ENCODE results near the gene PLSCR1.

The PLSCR1 gene

DNA sequence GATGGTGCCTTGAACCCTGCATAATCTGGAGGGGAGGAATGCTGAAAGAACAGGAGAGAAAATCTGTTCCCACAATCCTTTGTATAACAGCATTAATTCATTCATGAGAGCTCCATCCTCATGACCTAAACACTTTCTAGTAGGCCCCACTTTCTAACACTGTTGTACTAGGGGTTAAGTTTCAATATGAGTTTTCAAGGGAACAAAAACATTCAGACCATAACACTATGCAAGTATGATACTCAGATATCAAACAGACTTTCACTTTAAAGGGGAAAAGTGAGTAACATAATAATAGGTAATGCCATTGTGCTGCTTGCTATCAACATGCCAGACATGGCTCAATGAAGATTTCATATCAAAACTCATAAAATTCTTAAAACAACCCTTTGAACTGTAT is 42.7 kb downstream of the PLSCR1 start:
- TF ChIP-seq CSDC2 (CRISPR knock-in tag; IDR thresholded peaks at IDR 0.05) (no peak), OSR1 (CRISPR knock-in tag; IDR thresholded peaks at IDR 0.05) (no peak), PPARA (CRISPR knock-in tag; IDR thresholded peaks at IDR 0.05; ENCODE audit: borderline replicate concordance) (no peak), ZFP3 (CRISPR knock-in tag; IDR thresholded peaks at IDR 0.05) (no peak), ZNF70 (CRISPR knock-in tag; IDR thresholded peaks at IDR 0.05) (no peak), ISL1 (CRISPR knock-in tag; IDR thresholded peaks at IDR 0.05) (no peak), SNAI2 (CRISPR knock-in tag; IDR thresholded peaks at IDR 0.05) (no peak), TCF4 (CRISPR knock-in tag; IDR thresholded peaks at IDR 0.05; ENCODE audit: borderline replicate concordance) (no peak), ZFP30 (CRISPR knock-in tag; IDR thresholded peaks at IDR 0.05) (no peak), ZC3H10 (CRISPR knock-in tag; IDR thresholded peaks at IDR 0.05) (no peak), BACH2 (CRISPR knock-in tag; IDR thresholded peaks at IDR 0.05; ENCODE audit: borderline replicate concordance) (no peak), ARNTL (CRISPR knock-in tag; IDR thresholded peaks at IDR 0.05; ENCODE audit: borderline replicate concordance, low read depth) (no peak), RARB (CRISPR knock-in tag; IDR thresholded peaks at IDR 0.05) (no peak), ESRRG (CRISPR knock-in tag; IDR thresholded peaks at IDR 0.05) (no peak), GLIS3 (CRISPR knock-in tag; IDR thresholded peaks at IDR 0.05) (no peak), TSHZ2 (CRISPR knock-in tag; IDR thresholded peaks at IDR 0.05) (no peak)
- TF ChIP-seq, protein P1, sequence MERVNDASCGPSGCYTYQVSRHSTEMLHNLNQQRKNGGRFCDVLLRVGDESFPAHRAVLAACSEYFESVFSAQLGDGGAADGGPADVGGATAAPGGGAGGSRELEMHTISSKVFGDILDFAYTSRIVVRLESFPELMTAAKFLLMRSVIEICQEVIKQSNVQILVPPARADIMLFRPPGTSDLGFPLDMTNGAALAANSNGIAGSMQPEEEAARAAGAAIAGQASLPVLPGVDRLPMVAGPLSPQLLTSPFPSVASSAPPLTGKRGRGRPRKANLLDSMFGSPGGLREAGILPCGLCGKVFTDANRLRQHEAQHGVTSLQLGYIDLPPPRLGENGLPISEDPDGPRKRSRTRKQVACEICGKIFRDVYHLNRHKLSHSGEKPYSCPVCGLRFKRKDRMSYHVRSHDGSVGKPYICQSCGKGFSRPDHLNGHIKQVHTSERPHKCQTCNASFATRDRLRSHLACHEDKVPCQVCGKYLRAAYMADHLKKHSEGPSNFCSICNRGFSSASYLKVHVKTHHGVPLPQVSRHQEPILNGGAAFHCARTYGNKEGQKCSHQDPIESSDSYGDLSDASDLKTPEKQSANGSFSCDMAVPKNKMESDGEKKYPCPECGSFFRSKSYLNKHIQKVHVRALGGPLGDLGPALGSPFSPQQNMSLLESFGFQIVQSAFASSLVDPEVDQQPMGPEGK (CRISPR knock-in tag; IDR thresholded peaks at IDR 0.05; ENCODE audit: borderline replicate concordance), result no peak
- TF ChIP-seq, protein P2, sequence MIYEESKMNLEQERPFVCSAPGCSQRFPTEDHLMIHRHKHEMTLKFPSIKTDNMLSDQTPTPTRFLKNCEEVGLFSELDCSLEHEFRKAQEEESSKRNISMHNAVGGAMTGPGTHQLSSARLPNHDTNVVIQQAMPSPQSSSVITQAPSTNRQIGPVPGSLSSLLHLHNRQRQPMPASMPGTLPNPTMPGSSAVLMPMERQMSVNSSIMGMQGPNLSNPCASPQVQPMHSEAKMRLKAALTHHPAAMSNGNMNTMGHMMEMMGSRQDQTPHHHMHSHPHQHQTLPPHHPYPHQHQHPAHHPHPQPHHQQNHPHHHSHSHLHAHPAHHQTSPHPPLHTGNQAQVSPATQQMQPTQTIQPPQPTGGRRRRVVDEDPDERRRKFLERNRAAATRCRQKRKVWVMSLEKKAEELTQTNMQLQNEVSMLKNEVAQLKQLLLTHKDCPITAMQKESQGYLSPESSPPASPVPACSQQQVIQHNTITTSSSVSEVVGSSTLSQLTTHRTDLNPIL (CRISPR knock-in tag; IDR thresholded peaks at IDR 0.05; ENCODE audit: low read depth), result no peak
- ATAC-seq, result no peak

DNA sequence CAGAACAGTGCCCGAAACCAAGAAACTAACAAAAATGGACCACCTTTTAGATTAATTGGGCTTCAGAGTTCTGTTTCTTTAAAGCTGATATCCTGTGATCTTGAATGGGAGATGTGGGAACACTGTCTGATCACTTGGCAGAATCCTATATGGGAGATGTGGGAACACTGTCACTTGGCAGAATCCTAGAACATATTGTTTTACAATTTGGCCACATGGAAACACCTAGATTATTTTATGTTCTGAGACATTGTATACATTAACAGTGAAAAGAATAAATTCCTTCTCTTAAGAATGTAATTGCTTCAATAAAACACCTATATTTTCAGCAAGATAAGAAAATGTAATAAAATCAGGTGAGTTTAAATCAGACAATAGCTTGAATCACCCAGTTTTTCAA is 44.7 kb downstream of the PLSCR1 start:
- TF ChIP-seq TOX (CRISPR knock-in tag; IDR thresholded peaks at IDR 0.05; ENCODE audit: borderline replicate concordance) (no peak), PPARA (CRISPR knock-in tag; IDR thresholded peaks at IDR 0.05; ENCODE audit: borderline replicate concordance) (no peak), ZC3H10 (CRISPR knock-in tag; IDR thresholded peaks at IDR 0.05) (no peak), CSDC2 (CRISPR knock-in tag; IDR thresholded peaks at IDR 0.05) (no peak), BACH2 (CRISPR knock-in tag; IDR thresholded peaks at IDR 0.05; ENCODE audit: borderline replicate concordance) (no peak), ZFP30 (CRISPR knock-in tag; IDR thresholded peaks at IDR 0.05) (no peak), OSR1 (CRISPR knock-in tag; IDR thresholded peaks at IDR 0.05) (no peak), SNAI2 (CRISPR knock-in tag; IDR thresholded peaks at IDR 0.05) (no peak), TSHZ2 (CRISPR knock-in tag; IDR thresholded peaks at IDR 0.05) (no peak), ZFP3 (CRISPR knock-in tag; IDR thresholded peaks at IDR 0.05) (no peak), ESRRG (CRISPR knock-in tag; IDR thresholded peaks at IDR 0.05) (no peak), GLIS3 (CRISPR knock-in tag; IDR thresholded peaks at IDR 0.05) (no peak), ISL1 (CRISPR knock-in tag; IDR thresholded peaks at IDR 0.05) (no peak), ZNF70 (CRISPR knock-in tag; IDR thresholded peaks at IDR 0.05) (no peak), RARB (CRISPR knock-in tag; IDR thresholded peaks at IDR 0.05) (no peak)
- TF ChIP-seq, protein P3, sequence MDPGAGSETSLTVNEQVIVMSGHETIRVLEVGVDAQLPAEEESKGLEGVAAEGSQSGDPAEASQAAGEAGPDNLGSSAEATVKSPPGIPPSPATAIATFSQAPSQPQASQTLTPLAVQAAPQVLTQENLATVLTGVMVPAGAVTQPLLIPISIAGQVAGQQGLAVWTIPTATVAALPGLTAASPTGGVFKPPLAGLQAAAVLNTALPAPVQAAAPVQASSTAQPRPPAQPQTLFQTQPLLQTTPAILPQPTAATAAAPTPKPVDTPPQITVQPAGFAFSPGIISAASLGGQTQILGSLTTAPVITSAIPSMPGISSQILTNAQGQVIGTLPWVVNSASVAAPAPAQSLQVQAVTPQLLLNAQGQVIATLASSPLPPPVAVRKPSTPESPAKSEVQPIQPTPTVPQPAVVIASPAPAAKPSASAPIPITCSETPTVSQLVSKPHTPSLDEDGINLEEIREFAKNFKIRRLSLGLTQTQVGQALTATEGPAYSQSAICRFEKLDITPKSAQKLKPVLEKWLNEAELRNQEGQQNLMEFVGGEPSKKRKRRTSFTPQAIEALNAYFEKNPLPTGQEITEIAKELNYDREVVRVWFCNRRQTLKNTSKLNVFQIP (CRISPR knock-in tag; IDR thresholded peaks at IDR 0.05; ENCODE audit: borderline replicate concordance, low read depth), result no peak
- TF ChIP-seq, protein P4, sequence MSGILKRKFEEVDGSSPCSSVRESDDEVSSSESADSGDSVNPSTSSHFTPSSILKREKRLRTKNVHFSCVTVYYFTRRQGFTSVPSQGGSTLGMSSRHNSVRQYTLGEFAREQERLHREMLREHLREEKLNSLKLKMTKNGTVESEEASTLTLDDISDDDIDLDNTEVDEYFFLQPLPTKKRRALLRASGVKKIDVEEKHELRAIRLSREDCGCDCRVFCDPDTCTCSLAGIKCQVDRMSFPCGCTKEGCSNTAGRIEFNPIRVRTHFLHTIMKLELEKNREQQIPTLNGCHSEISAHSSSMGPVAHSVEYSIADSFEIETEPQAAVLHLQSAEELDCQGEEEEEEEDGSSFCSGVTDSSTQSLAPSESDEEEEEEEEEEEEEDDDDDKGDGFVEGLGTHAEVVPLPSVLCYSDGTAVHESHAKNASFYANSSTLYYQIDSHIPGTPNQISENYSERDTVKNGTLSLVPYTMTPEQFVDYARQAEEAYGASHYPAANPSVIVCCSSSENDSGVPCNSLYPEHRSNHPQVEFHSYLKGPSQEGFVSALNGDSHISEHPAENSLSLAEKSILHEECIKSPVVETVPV (CRISPR knock-in tag; IDR thresholded peaks at IDR 0.05), result no peak
- TF ChIP-seq, protein P2 (CRISPR knock-in tag; IDR thresholded peaks at IDR 0.05; ENCODE audit: low read depth), result no peak
- ATAC-seq, result no peak
